Endodermal cell (in vitro differentiated cells): ENCODE results near the gene SGO2. TPM values are rescaled to one million over a fixed set of nuclear protein-coding genes. Genes with fewer than 3 reads are reported as not detected.

Source experiments
- DNase-seq: peaks from one replicate; pipeline ENCODE4 v3.0.0-alpha.2; 2017
- H3K27ac ChIP-seq: 2 replicates; pipeline ENCODE4 v1.5.1; 2013; ENCODE audit warnings: mild to moderate bottlenecking, low read depth, low read length, moderate library complexity
- H3K27me3 ChIP-seq: 2 replicates; pipeline ENCODE4 v1.6.1; 2013; ENCODE audit warnings: mild to moderate bottlenecking, low read length, moderate library complexity; ENCODE audit not compliant: insufficient read depth, control insufficient read depth, poor library complexity, severe bottlenecking
- H3K36me3 ChIP-seq: 2 replicates; pipeline ENCODE4 v1.7.0; 2013; ENCODE audit warnings: mild to moderate bottlenecking, low read length, moderate library complexity; ENCODE audit not compliant: control insufficient read depth, insufficient read depth
- H3K4me1 ChIP-seq: one replicate; pipeline ENCODE4 v1.7.0; 2013; ENCODE audit warnings: low read length; ENCODE audit not compliant: control insufficient read depth, insufficient read depth
- H3K4me3 ChIP-seq: 2 replicates; pipeline ENCODE4 v1.5.1; 2013; ENCODE audit warnings: mild to moderate bottlenecking, low read length, moderate library complexity
- H3K9ac ChIP-seq: 2 replicates; pipeline ENCODE4 v1.6.1; 2013; ENCODE audit warnings: mild to moderate bottlenecking, low read length, moderate library complexity; ENCODE audit not compliant: poor library complexity, severe bottlenecking; ENCODE audit errors: extremely low read depth
- H3K9me3 ChIP-seq: 2 replicates; pipeline ENCODE4 v1.6.1; 2013; ENCODE audit warnings: mild to moderate bottlenecking, low read length, moderate library complexity; ENCODE audit not compliant: control insufficient read depth
- H3K27ac Mint-ChIP-seq: 2 replicates; pipeline ENCODE4 v1.8.0; 2020; ENCODE audit warnings: mixed read lengths
- H3K27me3 Mint-ChIP-seq: 2 replicates; pipeline ENCODE4 v1.8.0; 2021; ENCODE audit warnings: mild to moderate bottlenecking, mixed read lengths; ENCODE audit not compliant: insufficient read depth
- H3K36me3 Mint-ChIP-seq: 2 replicates; pipeline ENCODE4 v1.8.0; 2020; ENCODE audit warnings: low read depth, mixed read lengths
- H3K4me1 Mint-ChIP-seq: 2 replicates; pipeline ENCODE4 v1.8.0; 2020; ENCODE audit warnings: mixed read lengths
- H3K4me3 Mint-ChIP-seq: 2 replicates; pipeline ENCODE4 v1.8.0; 2020; ENCODE audit warnings: mild to moderate bottlenecking, moderate library complexity, mixed read lengths
- H3K9me3 Mint-ChIP-seq: 2 replicates; pipeline ENCODE4 v1.8.0; 2020; ENCODE audit warnings: mild to moderate bottlenecking, mixed read lengths
- CTCF ChIP-seq: fragments of 200-600 bp; sonication (generic); conservative IDR thresholded peaks from 2 replicates; pipeline ENCODE4 v1.5.0; 2021; ENCODE audit warnings: antibody characterized with exemption, mild to moderate bottlenecking
- WGBS, 2 experiments: methylation state at CpG; one replicate each; pipeline versions ENCODE4 v1.1.5 to v1.1.7; 2013; ENCODE audit warnings: missing lambda C conversion rate in 2 of 2, mixed read lengths in 1 of 2; ENCODE audit not compliant: insufficient coverage in 1 of 2, insufficient read length in 1 of 2; 5-methylcytosine and 5-hydroxymethylcytosine counted together
- total RNA-seq, 2 donors: library from RNA; stranded (reverse); fragmentation: NEBNext Ultra II Directional in 1 of 2; extraction: Animal tissue kit (Norgen Biotek cat#: 25700) in 1 of 2; gene quantifications; 2 replicates in 1 of 2; 3 replicates in 1 of 2; pipeline ENCODE4 v1.2.1, GENCODE V29; 2021

The SGO2 gene
- total RNA-seq, 2 donors from 2014 or later: 20.0 to 37.8 TPM

DNA sequence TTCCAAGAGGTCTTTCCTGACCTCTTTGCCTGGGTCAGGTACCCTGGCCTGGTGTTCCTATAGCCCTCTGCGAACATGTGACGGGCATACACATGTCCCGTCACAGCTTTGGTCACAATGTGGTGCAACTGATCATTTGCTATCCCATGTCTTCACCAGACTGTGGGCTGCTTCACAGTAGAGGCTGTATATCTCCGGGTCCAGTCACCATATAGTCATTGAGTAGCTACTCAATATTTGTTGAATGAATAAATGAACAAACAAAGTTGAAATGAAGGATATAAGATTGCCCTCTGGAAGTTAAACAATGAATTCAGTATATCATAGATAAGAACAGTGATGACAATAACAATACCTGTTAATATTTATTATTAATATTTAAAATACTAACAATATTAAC, 76.6 kb downstream of the SGO2 start:
- Histone ChIP-seq H3K9ac (no peak overlapping the region), H3K27ac (no peak overlapping the region), H3K4me3 (no peak overlapping the region), H3K36me3 (no peaks in the 10 kb centered on the region), H3K27me3 (no peaks in the 10 kb centered on the region), H3K4me1 (no peaks in the 10 kb centered on the region), H3K9me3 (no peaks in the 10 kb centered on the region)
- Mint-ChIP-seq H3K36me3 (peaks cover 21% of the 10 kb centered on the region), H3K27me3 (no peaks in the 10 kb centered on the region), H3K4me1 (peaks cover 7% of the 10 kb centered on the region), H3K4me3 (no peak overlapping the region), H3K9me3 (peaks cover 13% of the 10 kb centered on the region), H3K27ac (no peak overlapping the region)
- WGBS, 2 experiments: 94 to 96% methylated on average over 3 to 4 of the region's 4 CpGs
- no peak for TF ChIP-seq CTCF
- no peak for DNase-seq

DNA sequence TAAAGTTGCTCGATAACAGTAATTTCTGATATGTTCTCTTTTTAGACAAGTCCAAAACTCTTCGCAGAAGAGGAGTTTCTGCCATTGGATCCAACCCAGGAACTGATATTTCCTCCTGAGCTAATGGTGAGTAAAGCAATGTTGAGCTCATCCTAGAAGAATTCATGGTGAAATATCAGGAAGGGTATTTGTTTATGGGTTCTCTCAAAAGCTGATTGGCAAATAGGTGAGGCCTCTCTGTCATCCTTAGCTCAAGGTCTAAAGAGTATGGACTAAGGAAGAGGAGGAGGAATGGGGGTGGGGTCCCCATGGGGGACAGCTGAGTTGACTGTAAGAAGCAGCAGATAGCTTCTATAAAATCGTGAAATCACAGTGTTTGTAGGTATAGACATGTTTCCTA, 78.0 kb downstream of the SGO2 start:
- no peaks in the 10 kb centered on the region for H3K27me3 Mint-ChIP-seq
- no peak for TF ChIP-seq CTCF
- Histone ChIP-seq H3K36me3 (no peaks in the 10 kb centered on the region), H3K27ac (no peak overlapping the region), H3K4me3 (no peak overlapping the region), H3K4me1 (no peaks in the 10 kb centered on the region), H3K9me3 (no peaks in the 10 kb centered on the region), H3K9ac (no peak overlapping the region), H3K27me3 (no peaks in the 10 kb centered on the region)
- WGBS, 2 experiments: 80 to 87% methylated on average over 1 to 3 of the region's 3 CpGs
- DNase-seq: no peak
- no peak overlapping the region for H3K4me3 Mint-ChIP-seq
- H3K9me3 Mint-ChIP-seq: peaks cover 15% of the 10 kb centered on the region
- H3K36me3 Mint-ChIP-seq: peaks cover 27% of the 10 kb centered on the region
- no peak overlapping the region for H3K27ac Mint-ChIP-seq
- H3K4me1 Mint-ChIP-seq: peaks cover 7% of the 10 kb centered on the region

DNA sequence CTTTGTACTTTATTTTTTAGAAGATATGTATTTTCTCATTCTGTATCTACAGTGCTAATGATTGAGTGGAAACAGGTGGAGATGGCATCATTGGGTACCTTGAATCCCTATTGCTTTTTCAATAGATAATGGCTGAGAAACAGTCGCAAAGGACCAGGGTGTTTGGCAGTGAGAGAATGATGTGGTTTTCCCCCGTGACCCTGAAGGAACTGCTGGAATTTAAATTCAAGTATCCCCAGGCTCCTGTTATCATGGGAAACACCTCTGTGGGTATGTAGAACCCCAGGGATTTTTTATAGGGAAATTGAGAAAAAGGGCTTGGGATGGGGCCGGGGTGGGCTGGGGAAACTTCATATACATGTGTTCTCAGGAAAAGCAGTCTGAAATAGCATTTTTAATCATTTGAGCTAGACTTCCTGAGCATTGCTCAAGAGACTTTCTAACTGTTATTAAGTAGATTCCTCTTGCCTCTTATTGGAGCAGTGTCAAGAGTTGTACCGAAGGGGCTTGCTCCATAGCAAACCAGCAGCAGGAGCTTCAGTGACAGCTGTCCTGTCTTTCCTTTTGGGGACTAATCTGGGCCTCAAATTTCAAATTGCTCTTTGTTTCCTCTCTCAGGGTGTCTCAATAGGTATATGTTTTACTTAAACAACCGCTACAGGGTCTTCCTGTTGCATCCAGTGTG, 78.7 kb downstream of the SGO2 start:
- H3K27me3 Mint-ChIP-seq: no peaks in the 10 kb centered on the region
- no peak overlapping the region for H3K27ac ChIP-seq

More for the DNA sequence above, 78.7 kb downstream of the SGO2 start:
- Mint-ChIP-seq H3K36me3 (peaks cover 27% of the 10 kb centered on the region), H3K4me1 (peaks cover 4% of the 10 kb centered on the region), H3K9me3 (peaks cover 15% of the 10 kb centered on the region), H3K4me3 (no peak overlapping the region), H3K27ac (no peak overlapping the region)
- H3K27me3 ChIP-seq: no peaks in the 10 kb centered on the region
- 91 to 96% methylated on average over 4 to 5 of the region's 5 CpGs for WGBS, 2 experiments
- no peak for TF ChIP-seq CTCF
- H3K4me1 ChIP-seq: no peaks in the 10 kb centered on the region
- no peaks in the 10 kb centered on the region for H3K9me3 ChIP-seq
- H3K4me3 ChIP-seq: no peak overlapping the region
- no peak for DNase-seq
- no peaks in the 10 kb centered on the region for H3K36me3 ChIP-seq
- no peak overlapping the region for H3K9ac ChIP-seq
